GM12878 (cell line): ENCODE results near the gene FBN2. TPM values are rescaled to one million over a fixed set of nuclear protein-coding genes. Genes with fewer than 3 reads are reported as not detected.

Experiments used
- ATAC-seq: fragments of 200-7000 bp; cut with Tn5 transposase; 3 replicates; pipeline ENCODE4 v1.9.1; 2020; ENCODE audit warnings: mild to moderate bottlenecking, moderate library complexity
- BruUV-seq: library from RNA; stranded (reverse); fragments of 400-500 nt; replicated peaks from 2 replicates; lab custom pipeline; 2021; lab: Mats Ljungman, UMichigan
- CTCF ChIA-PET: fragments of 300-600 bp; sonication (Branson Sonifier 250); formaldehyde crosslinking; extraction: SDS; loops from one replicate; lab custom pipeline; 2021; ENCODE audit warnings: inconsistent platforms; lab: Yijun Ruan, JAX
- POLR2A ChIA-PET: fragments of 350-600 bp; formaldehyde crosslinking; extraction: SDS; loops from one replicate; lab custom pipeline; 2021; ENCODE audit warnings: inconsistent platforms; lab: Charles Lee
- RAD21 ChIA-PET: fragments of 300-600 bp; sonication (Branson Sonifier 250); formaldehyde crosslinking; loops from one replicate; lab custom pipeline; 2023; ENCODE audit warnings: antibody characterized with exemption; ENCODE audit not compliant: unreplicated experiment; lab: Charles Lee
- SMC1A ChIA-PET: fragments of 300-600 bp; sonication (Branson Sonifier 250); formaldehyde crosslinking; loops from one replicate; lab custom pipeline; 2023; ENCODE audit not compliant: unreplicated experiment, uncharacterized antibody; lab: Charles Lee
- DNase-seq: peaks from one replicate; pipeline ENCODE4 v3.0.0-alpha.2; 2011; ENCODE audit warnings: low read depth, low spot score
- FAIRE-seq: peaks from 3 replicates; lab custom pipeline; 2011; peaks lifted over from hg19 to GRCh38; lab: Jason Lieb, UNC
- H2AFZ ChIP-seq: 2 replicates; pipeline ENCODE4 v1.6.0; 2011; ENCODE audit warnings: low read depth, low read length, control low read depth; ENCODE audit not compliant: control insufficient read depth
- H3K27ac ChIP-seq: 2 replicates; pipeline ENCODE4 v1.5.1; 2011; ENCODE audit warnings: control low read depth; ENCODE audit not compliant: control insufficient read depth, insufficient read depth
- H3K27me3 ChIP-seq, 2 experiments: replicated peaks in 1 of 2; 2 replicates each; pipeline versions ENCODE4 v1.6.0 to v1.6.1; 2011; ENCODE audit warnings: low read length in 1 of 2; ENCODE audit not compliant: control insufficient read depth in 2 of 2, insufficient read depth in 2 of 2
- H3K36me3 ChIP-seq, 2 experiments: 2 replicates each; pipeline ENCODE4 v1.5.1; 2011; ENCODE audit warnings: low read length in 1 of 2; ENCODE audit not compliant: control insufficient read depth in 2 of 2, insufficient read depth in 2 of 2
- H3K4me1 ChIP-seq: 2 replicates; pipeline ENCODE4 v1.6.1; 2011; ENCODE audit warnings: mild to moderate bottlenecking, low read length, moderate library complexity, mixed read lengths; ENCODE audit not compliant: control insufficient read depth, insufficient read depth
- H3K4me2 ChIP-seq: 2 replicates; pipeline ENCODE4 v1.6.0; 2011; ENCODE audit warnings: control low read depth; ENCODE audit not compliant: control insufficient read depth, insufficient read depth
- H3K4me3 ChIP-seq: fragments of 200-600 bp; sonication (generic); 2 replicates; pipeline ENCODE4 v1.5.1; 2016
- H3K79me2 ChIP-seq: 2 replicates; pipeline ENCODE4 v1.6.0; 2011; ENCODE audit warnings: low read length; ENCODE audit not compliant: control insufficient read depth, insufficient read depth
- H3K9ac ChIP-seq: 2 replicates; pipeline ENCODE4 v1.8.0; 2011; ENCODE audit warnings: low read length, control low read depth, mixed read lengths; ENCODE audit not compliant: control insufficient read depth, insufficient read depth
- H3K9me3 ChIP-seq: replicated peaks from 3 replicates; pipeline ENCODE4 v1.5.1; 2011; ENCODE audit warnings: mild to moderate bottlenecking, low read length; ENCODE audit not compliant: control insufficient read depth, insufficient read depth
- H4K20me1 ChIP-seq: 2 replicates; pipeline ENCODE4 v1.6.0; 2011; ENCODE audit not compliant: control insufficient read depth, insufficient read depth
- ATF7 ChIP-seq: fragments of 450-650 bp; IDR thresholded peaks from 2 replicates; pipeline ENCODE4 v1.6.1; 2016; ENCODE audit warnings: low read depth, mild to moderate bottlenecking
- BMI1 ChIP-seq: fragments of 450-650 bp; IDR thresholded peaks from 2 replicates; pipeline ENCODE4 v1.6.1; 2016; ENCODE audit warnings: mild to moderate bottlenecking, moderate library complexity, borderline replicate concordance
- IKZF1 ChIP-seq: fragments of 450-650 bp; conservative IDR thresholded peaks from 2 replicates; pipeline ENCODE4 v1.6.1; 2017; ENCODE audit warnings: antibody characterized with exemption, mild to moderate bottlenecking
- JUNB ChIP-seq: IDR thresholded peaks from 2 replicates; pipeline ENCODE4 v1.6.1; 2016; ENCODE audit warnings: antibody characterized with exemption, mild to moderate bottlenecking
- WGBS: methylation state at CpG from one replicate; pipeline ENCODE4 v1.1.6; 2016; ENCODE audit warnings: low lambda C conversion rate; ENCODE audit not compliant: insufficient replicate concordance, insufficient coverage; ENCODE audit errors: missing lambda C conversion rate; 5-methylcytosine and 5-hydroxymethylcytosine counted together
- in situ Hi-C: fragments of 300-500 bp; cut with MboI; formaldehyde crosslinking; loops from 9 replicates; pipeline ENCODE4 v1.14.3; 2018; ENCODE audit warnings: mixed read lengths
- intact Hi-C: fragments of 100-400 bp; cut with micrococcal nuclease; formaldehyde crosslinking; loops from one replicate; pipeline ENCODE4 v1.14.2; 2022; ENCODE audit not compliant: unreplicated experiment
- polyA plus RNA-seq, 11 experiments: library from polyadenylated mRNA; depleted of rRNA in 4 of 11; unstranded in 6 of 11; stranded (reverse) in 5 of 11; fragments of >200 nt; fragmentation: Nextera tagmentation in 4 of 11; fragmentation: Illumina TruSeq in 1 of 11; extraction: Ambion mirVana in 4 of 11; extraction: Trizol in 1 of 11; gene quantifications; 1 replicate in 1 of 11; 2 replicates in 10 of 11; pipeline versions ENCODE4 v1.2.1 to v1.2.3, GENCODE V29; 2011 to 2016; ENCODE audit warnings: inconsistent platforms in 2 of 11, missing spikeins in 2 of 11, low read depth in 1 of 11
- total RNA-seq, 4 experiments: library from RNA; depleted of rRNA in 3 of 4; stranded (reverse); fragments of >200 nt in 3 of 4; fragmentation: Illumina TruSeq in 1 of 4; extraction: Trizol in 1 of 4; gene quantifications; 2 replicates each; pipeline versions ENCODE4 v1.2.1 to v1.2.3, GENCODE V29; 2013 to 2021
- TF ChIP-seq, protein P1 (sequence below): IDR thresholded peaks from 2 replicates; pipeline ENCODE4 v1.6.1; 2012; ENCODE audit warnings: improper control_type of control experiment, low read depth, low read length; ENCODE audit not compliant: insufficient replicate concordance

FBN2 gene
- total and polyA plus RNA-seq, 10 of the 15 experiments (the other 5 are each of a cell fraction or from before 2014, with no cell fraction given): 0.01 to 0.98 (median 0.10) TPM; not detected in 3

DNA sequence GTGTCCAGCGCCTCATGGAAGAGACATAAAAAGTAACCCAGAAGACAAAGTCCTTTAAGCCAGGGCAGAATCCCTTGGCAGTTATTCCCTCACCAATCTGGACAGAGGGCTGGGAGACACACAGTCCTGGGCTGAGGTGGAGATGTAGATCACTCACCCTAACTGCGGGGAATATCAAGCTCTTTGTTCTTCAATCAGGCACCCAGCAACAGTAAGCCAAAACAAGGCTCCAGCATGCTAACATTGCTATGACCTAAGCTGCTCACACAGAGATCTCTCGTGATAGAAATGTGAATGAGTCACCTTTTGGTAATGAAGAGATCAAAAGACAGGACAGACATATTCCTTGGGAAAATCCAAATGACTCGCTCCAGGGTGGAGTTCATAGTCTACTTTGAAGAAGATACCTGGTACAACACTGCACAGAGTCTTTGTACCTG is 101.3 kb downstream of the FBN2 start (continued):
- TF ChIP-seq, protein P1, sequence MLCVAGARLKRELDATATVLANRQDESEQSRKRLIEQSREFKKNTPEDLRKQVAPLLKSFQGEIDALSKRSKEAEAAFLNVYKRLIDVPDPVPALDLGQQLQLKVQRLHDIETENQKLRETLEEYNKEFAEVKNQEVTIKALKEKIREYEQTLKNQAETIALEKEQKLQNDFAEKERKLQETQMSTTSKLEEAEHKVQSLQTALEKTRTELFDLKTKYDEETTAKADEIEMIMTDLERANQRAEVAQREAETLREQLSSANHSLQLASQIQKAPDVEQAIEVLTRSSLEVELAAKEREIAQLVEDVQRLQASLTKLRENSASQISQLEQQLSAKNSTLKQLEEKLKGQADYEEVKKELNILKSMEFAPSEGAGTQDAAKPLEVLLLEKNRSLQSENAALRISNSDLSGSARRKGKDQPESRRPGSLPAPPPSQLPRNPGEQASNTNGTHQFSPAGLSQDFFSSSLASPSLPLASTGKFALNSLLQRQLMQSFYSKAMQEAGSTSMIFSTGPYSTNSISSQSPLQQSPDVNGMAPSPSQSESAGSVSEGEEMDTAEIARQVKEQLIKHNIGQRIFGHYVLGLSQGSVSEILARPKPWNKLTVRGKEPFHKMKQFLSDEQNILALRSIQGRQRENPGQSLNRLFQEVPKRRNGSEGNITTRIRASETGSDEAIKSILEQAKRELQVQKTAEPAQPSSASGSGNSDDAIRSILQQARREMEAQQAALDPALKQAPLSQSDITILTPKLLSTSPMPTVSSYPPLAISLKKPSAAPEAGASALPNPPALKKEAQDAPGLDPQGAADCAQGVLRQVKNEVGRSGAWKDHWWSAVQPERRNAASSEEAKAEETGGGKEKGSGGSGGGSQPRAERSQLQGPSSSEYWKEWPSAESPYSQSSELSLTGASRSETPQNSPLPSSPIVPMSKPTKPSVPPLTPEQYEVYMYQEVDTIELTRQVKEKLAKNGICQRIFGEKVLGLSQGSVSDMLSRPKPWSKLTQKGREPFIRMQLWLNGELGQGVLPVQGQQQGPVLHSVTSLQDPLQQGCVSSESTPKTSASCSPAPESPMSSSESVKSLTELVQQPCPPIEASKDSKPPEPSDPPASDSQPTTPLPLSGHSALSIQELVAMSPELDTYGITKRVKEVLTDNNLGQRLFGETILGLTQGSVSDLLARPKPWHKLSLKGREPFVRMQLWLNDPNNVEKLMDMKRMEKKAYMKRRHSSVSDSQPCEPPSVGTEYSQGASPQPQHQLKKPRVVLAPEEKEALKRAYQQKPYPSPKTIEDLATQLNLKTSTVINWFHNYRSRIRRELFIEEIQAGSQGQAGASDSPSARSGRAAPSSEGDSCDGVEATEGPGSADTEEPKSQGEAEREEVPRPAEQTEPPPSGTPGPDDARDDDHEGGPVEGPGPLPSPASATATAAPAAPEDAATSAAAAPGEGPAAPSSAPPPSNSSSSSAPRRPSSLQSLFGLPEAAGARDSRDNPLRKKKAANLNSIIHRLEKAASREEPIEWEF: no peak
- TF ChIP-seq IKZF1: no peak
- no peak for TF ChIP-seq JUNB
- TF ChIP-seq, all 136 proteins: peak for 0

- ChIA-PET POLR2A (no interaction called here), CTCF (no interaction called here), RAD21 (interaction anchor here (1.2 kb wide), 1 partner anchor 56 kb away, joined by 3 read pairs; no protein-coding TSS in a partner anchor), SMC1A (no interaction called here)
- no peaks in the 10 kb centered on the region for H3K27me3 ChIP-seq
- no peak for ATAC-seq
- H4K20me1 ChIP-seq: no peaks in the 10 kb centered on the region
- no peaks in the 10 kb centered on the region for H3K36me3 ChIP-seq
- TF ChIP-seq ATF7: 0 out of 2 replicates have a peak, but pooled peaks have one; percentile 42
- no peak for TF ChIP-seq BMI1
- H3K4me2 ChIP-seq: no peak overlapping the region
- no peaks in the 10 kb centered on the region for H3K4me1 ChIP-seq
- H3K9me3 ChIP-seq: no peaks in the 10 kb centered on the region
- no peak for DNase-seq
- H3K27ac ChIP-seq: no peak overlapping the region
- intact Hi-C loops: no loop called here
- no peak for FAIRE-seq
- BruUV-seq: no TSS peak
- no peaks in the 10 kb centered on the region for H3K79me2 ChIP-seq
- in situ Hi-C loops: no loop called here
- no peak overlapping the region for H3K4me3 ChIP-seq
- WGBS: 27% methylated on average over 4 of the region's 4 CpGs
- no peak overlapping the region for H3K9ac ChIP-seq
- H2AFZ ChIP-seq: no peak overlapping the region
Observed at GRCh38 chr5:128435861-128436260, 102.2 kb downstream of the FBN2 start.
